HepG2 (cell line): ENCODE results near the gene NRAP. TPM values are rescaled to one million over a fixed set of nuclear protein-coding genes. Genes with fewer than 3 reads are reported as not detected.

Experiments
- ATAC-seq: fragments of 200-7000 bp; cut with Tn5 transposase; 3 replicates; pipeline ENCODE4 v1.9.1; 2020; ENCODE audit warnings: mild to moderate bottlenecking, moderate library complexity
- BruUV-seq: library from RNA; stranded (reverse); fragments of 400-500 nt; replicated peaks from 2 replicates; lab custom pipeline; 2021; lab: Mats Ljungman, UMichigan
- CTCF ChIA-PET: fragments of 300-600 bp; formaldehyde crosslinking; extraction: SDS; loops from one replicate; lab custom pipeline; 2021; ENCODE audit warnings: low total read pairs, inconsistent platforms, low intra/inter-chr PET ratio; lab: Yijun Ruan, JAX
- POLR2A ChIA-PET: fragments of 350-600 bp; sonication (Branson Sonifier 250); formaldehyde crosslinking; loops from one replicate; lab custom pipeline; 2020; ENCODE audit warnings: antibody characterized with exemption, inconsistent platforms; lab: Yijun Ruan, JAX
- DNase-seq: peaks from one replicate; pipeline ENCODE4 v3.0.0-alpha.2; 2015; ENCODE audit warnings: low spot score
- FAIRE-seq: peaks from 3 replicates; lab custom pipeline; 2011; peaks lifted over from hg19 to GRCh38; lab: Jason Lieb, UNC
- H2AFZ ChIP-seq: one replicate; pipeline ENCODE4 v1.6.1; 2011; ENCODE audit warnings: low read length, inconsistent platforms
- H3K27ac ChIP-seq: fragments of 300-600 bp; 3 replicates; pipeline ENCODE4 v1.8.0; 2011; ENCODE audit warnings: mixed run types, mild to moderate bottlenecking, mixed read lengths, low read length, inconsistent platforms; ENCODE audit not compliant: insufficient read depth; ENCODE audit errors: extremely low read length
- H3K27me3 ChIP-seq, 2 experiments: fragments of 200-600 bp in 1 of 2; 2 replicates in 1 of 2; 3 replicates in 1 of 2; pipeline versions ENCODE4 v1.6.0 to v1.8.0; 2011; ENCODE audit warnings: low read length in 2 of 2, mild to moderate bottlenecking in 2 of 2, moderate library complexity in 2 of 2, inconsistent platforms in 1 of 2; ENCODE audit not compliant: insufficient read depth in 2 of 2, control insufficient read depth in 1 of 2
- H3K36me3 ChIP-seq, 2 experiments: fragments of 200-600 bp in 1 of 2; replicated peaks in 1 of 2; 2 replicates in 1 of 2; 3 replicates in 1 of 2; pipeline versions ENCODE4 v1.5.1 to v1.8.0; 2011; ENCODE audit warnings: low read length in 2 of 2, inconsistent platforms in 1 of 2; ENCODE audit not compliant: insufficient read depth in 2 of 2, control insufficient read depth in 1 of 2
- H3K4me1 ChIP-seq: 2 replicates; pipeline ENCODE4 v1.5.1; 2012; ENCODE audit warnings: low read length, inconsistent platforms; ENCODE audit not compliant: insufficient read depth
- H3K4me2 ChIP-seq: 2 replicates; pipeline ENCODE4 v1.6.0; 2011; ENCODE audit warnings: low read depth, low read length, inconsistent platforms
- H3K4me3 ChIP-seq, 3 experiments: fragments of 200-600 bp in 1 of 3; sonication (generic), shearing (Covaris generic) in 1 of 3; replicated peaks in 1 of 3; 2 replicates each; pipeline ENCODE4 v1.5.1; 2011 to 2016; ENCODE audit warnings: low read length in 3 of 3, inconsistent platforms in 2 of 3, low read depth in 2 of 3, mild to moderate bottlenecking in 2 of 3, control low read depth in 1 of 3, mixed read lengths in 1 of 3; ENCODE audit not compliant: insufficient read depth in 1 of 3
- H3K79me2 ChIP-seq: one replicate; pipeline ENCODE4 v1.6.1; 2011; ENCODE audit warnings: low read length, inconsistent platforms; ENCODE audit not compliant: insufficient read depth
- H3K9ac ChIP-seq: 2 replicates; pipeline ENCODE4 v1.6.0; 2011; ENCODE audit warnings: mild to moderate bottlenecking, low read depth, low read length, inconsistent platforms; ENCODE audit not compliant: insufficient read depth
- H3K9me3 ChIP-seq: 2 replicates; pipeline ENCODE4 v1.5.1; 2012; ENCODE audit warnings: mild to moderate bottlenecking, low read length
- H4K20me1 ChIP-seq: 2 replicates; pipeline ENCODE4 v1.6.0; 2011; ENCODE audit warnings: inconsistent platforms, mild to moderate bottlenecking, low read length, moderate library complexity; ENCODE audit not compliant: insufficient read depth
- HOXA9 ChIP-seq: sonication (generic); formaldehyde crosslinking; IDR thresholded peaks from 2 replicates; pipeline ENCODE4 v1.8.1; 2022; ENCODE audit warnings: missing genetic modification reagents, mild to moderate bottlenecking, moderate library complexity, borderline replicate concordance
- LRRFIP1 ChIP-seq: sonication (generic); formaldehyde crosslinking; conservative IDR thresholded peaks from 2 replicates; pipeline ENCODE4 v1.4.0; 2020; ENCODE audit warnings: missing genetic modification reagents
- RFX5 ChIP-seq: IDR thresholded peaks from 2 replicates; pipeline ENCODE4 v1.6.1; 2011; ENCODE audit warnings: low read depth, low read length, improper control_type of control experiment
- ZBTB7A ChIP-seq: sonication (generic); formaldehyde crosslinking; IDR thresholded peaks from 2 replicates; pipeline ENCODE4 v1.8.0; 2022; ENCODE audit warnings: mild to moderate bottlenecking, missing genetic modification reagents
- WGBS: methylation state at CpG from one replicate; pipeline ENCODE4 v1.1.6; 2017; ENCODE audit warnings: low lambda C conversion rate; 5-methylcytosine and 5-hydroxymethylcytosine counted together
- in situ Hi-C: cut with HindIII; loops from 2 replicates; pipeline ENCODE4 v1.10.0; 2017; ENCODE audit warnings: low pct_unique_long_range_greater_than_20kb; ENCODE audit not compliant: extremely low pct_ligation_motif_present
- intact Hi-C: fragments of 100-400 bp; cut with micrococcal nuclease; formaldehyde crosslinking; loops from one replicate; pipeline ENCODE4 v1.10.0; 2022; ENCODE audit not compliant: unreplicated experiment
- polyA plus RNA-seq, 8 experiments: library from polyadenylated mRNA; depleted of rRNA in 3 of 8; stranded (reverse) in 7 of 8; unstranded in 1 of 8; fragments of >200 nt; fragmentation: Illumina TruSeq in 4 of 8; extraction: Trizol in 4 of 8; gene quantifications; 2 replicates each; pipeline versions ENCODE4 v1.2.1 to v1.2.3, GENCODE V29; 2011 to 2016; ENCODE audit warnings: low read depth in 4 of 8, missing spikeins in 1 of 8, mixed read lengths in 1 of 8; ENCODE audit not compliant: insufficient read depth in 1 of 8
- total RNA-seq, 5 experiments: library from RNA; depleted of rRNA; stranded (reverse); fragments of >200 nt; fragmentation: Illumina TruSeq; extraction: Trizol; gene quantifications; 2 replicates each; pipeline ENCODE4 v1.2.3, GENCODE V29; 2016; ENCODE audit warnings: low read depth in 1 of 5
- TF ChIP-seq, protein P1 (sequence below): sonication (generic); formaldehyde crosslinking; IDR thresholded peaks from 2 replicates; pipeline ENCODE4 v1.4.0; 2020; ENCODE audit warnings: mild to moderate bottlenecking, missing genetic modification reagents
- TF ChIP-seq, protein P2 (sequence below): sonication (generic); formaldehyde crosslinking; IDR thresholded peaks from 2 replicates; pipeline ENCODE4 v1.8.0; 2023; ENCODE audit warnings: mild to moderate bottlenecking, missing genetic modification reagents
- TF ChIP-seq, protein P3 (sequence below): fragments of 450-650 bp; IDR thresholded peaks from 2 replicates; pipeline ENCODE4 v1.6.1; 2016

NRAP gene
- total and polyA plus RNA-seq, 2 of the 13 experiments (the other 11 are each of a cell fraction or from before 2014, with no cell fraction given), result not detected

GRCh38 chr10:113555245-113555644 is 108.6 kb downstream of the NRAP start:
- H3K27ac ChIP-seq, result no peak overlapping the region
- DNase-seq, result no peak

DNA sequence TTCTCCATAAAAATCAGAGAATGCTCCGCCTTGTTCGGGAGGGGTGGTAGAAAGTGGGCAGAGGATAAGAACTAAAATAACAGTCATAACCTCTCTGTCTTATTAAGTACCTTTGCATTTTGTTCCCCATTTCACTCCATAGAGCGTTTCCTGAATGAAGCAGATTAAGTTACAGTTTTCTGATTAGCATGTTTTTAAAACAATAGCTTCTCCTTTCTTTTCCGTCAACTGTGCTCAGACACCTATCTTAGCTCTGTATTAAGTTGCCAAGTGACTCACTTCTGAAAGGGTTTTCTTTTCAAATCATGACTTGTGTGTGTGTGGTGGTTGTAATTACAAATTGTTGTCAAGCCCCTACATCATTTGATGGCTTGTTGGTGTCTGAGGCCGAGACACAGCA is 109.6 kb downstream of the NRAP start:
- WGBS, result 71% methylated on average over 5 of the region's 5 CpGs
- Histone ChIP-seq H4K20me1 (no peaks in the 10 kb centered on the region), H3K9ac (no peak overlapping the region), H3K4me3 (no peak overlapping the region), H3K27ac (no peak overlapping the region), H3K4me1 (peaks cover 27% of the 10 kb centered on the region), H3K4me2 (no peak overlapping the region), H3K36me3 (no peaks in the 10 kb centered on the region), H3K9me3 (no peaks in the 10 kb centered on the region), H2AFZ (no peak overlapping the region), H3K79me2 (no peaks in the 10 kb centered on the region), H3K27me3 (peaks cover 0 to 4% of the 10 kb centered on the region in 2 experiments; a peak in 1 of 5 replicates)
- ChIA-PET POLR2A (no interaction called here), CTCF (no interaction called here)
- no TSS peak for BruUV-seq
- TF ChIP-seq LRRFIP1 (CRISPR knock-in tag) (no peak), RFX5 (no peak), ZBTB7A (CRISPR knock-in tag) (no peak)
- TF ChIP-seq, protein P1, sequence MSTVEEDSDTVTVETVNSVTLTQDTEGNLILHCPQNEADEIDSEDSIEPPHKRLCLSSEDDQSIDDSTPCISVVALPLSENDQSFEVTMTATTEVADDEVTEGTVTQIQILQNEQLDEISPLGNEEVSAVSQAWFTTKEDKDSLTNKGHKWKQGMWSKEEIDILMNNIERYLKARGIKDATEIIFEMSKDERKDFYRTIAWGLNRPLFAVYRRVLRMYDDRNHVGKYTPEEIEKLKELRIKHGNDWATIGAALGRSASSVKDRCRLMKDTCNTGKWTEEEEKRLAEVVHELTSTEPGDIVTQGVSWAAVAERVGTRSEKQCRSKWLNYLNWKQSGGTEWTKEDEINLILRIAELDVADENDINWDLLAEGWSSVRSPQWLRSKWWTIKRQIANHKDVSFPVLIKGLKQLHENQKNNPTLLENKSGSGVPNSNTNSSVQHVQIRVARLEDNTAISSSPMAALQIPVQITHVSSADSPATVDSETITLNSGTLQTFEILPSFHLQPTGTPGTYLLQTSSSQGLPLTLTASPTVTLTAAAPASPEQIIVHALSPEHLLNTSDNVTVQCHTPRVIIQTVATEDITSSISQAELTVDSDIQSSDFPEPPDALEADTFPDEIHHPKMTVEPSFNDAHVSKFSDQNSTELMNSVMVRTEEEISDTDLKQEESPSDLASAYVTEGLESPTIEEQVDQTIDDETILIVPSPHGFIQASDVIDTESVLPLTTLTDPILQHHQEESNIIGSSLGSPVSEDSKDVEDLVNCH, result no peak
- TF ChIP-seq, protein P2, sequence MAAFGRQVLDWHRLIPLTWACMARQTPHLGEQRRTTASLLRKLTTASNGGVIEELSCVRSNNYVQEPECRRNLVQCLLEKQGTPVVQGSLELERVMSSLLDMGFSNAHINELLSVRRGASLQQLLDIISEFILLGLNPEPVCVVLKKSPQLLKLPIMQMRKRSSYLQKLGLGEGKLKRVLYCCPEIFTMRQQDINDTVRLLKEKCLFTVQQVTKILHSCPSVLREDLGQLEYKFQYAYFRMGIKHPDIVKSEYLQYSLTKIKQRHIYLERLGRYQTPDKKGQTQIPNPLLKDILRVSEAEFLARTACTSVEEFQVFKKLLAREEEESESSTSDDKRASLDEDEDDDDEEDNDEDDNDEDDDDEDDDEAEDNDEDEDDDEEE (CRISPR knock-in tag), result no peak
- in situ Hi-C loops (no loop called here), intact Hi-C loops (no loop called here)
- FAIRE-seq (no peak), DNase-seq (no peak), ATAC-seq (no peak)

More at GRCh38 chr10:113555245-113555644, 108.6 kb downstream of the NRAP start:
- ATAC-seq, result no peak
- Histone ChIP-seq H4K20me1 (no peaks in the 10 kb centered on the region), H3K4me3 (no peak overlapping the region), H3K4me1 (peaks cover 27% of the 10 kb centered on the region), H3K27me3 (peaks cover 0 to 4% of the 10 kb centered on the region in 2 experiments; a peak in 2 of 5 replicates), H3K79me2 (no peaks in the 10 kb centered on the region), H2AFZ (no peak overlapping the region), H3K4me2 (no peak overlapping the region), H3K9me3 (no peaks in the 10 kb centered on the region)
- ChIA-PET POLR2A (no interaction called here), CTCF (no interaction called here)
- in situ Hi-C loops, result no loop called here
- intact Hi-C loops, result no loop called here
- FAIRE-seq, result no peak
- TF ChIP-seq, protein P3, sequence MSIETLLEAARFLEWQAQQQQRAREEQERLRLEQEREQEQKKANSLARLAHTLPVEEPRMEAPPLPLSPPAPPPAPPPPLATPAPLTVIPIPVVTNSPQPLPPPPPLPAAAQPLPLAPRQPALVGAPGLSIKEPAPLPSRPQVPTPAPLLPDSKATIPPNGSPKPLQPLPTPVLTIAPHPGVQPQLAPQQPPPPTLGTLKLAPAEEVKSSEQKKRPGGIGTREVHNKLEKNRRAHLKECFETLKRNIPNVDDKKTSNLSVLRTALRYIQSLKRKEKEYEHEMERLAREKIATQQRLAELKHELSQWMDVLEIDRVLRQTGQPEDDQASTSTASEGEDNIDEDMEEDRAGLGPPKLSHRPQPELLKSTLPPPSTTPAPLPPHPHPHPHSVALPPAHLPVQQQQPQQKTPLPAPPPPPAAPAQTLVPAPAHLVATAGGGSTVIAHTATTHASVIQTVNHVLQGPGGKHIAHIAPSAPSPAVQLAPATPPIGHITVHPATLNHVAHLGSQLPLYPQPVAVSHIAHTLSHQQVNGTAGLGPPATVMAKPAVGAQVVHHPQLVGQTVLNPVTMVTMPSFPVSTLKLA, result peak; percentile 91
- no peak for TF ChIP-seq HOXA9
- TF ChIP-seq, all 625 proteins: peak for 1
- no peaks in the 10 kb centered on the region for H3K36me3 ChIP-seq
- 26% methylated on average over 3 of the region's 3 CpGs for WGBS
- H3K9ac ChIP-seq, result no peak overlapping the region
- no TSS peak for BruUV-seq
